DND-41 (cell line): ENCODE measurements around the gene EXD3.
A peak's percentile ranks its signal among the peaks of the same experiment; 100 is the strongest.

Source experiments
- ATAC-seq: fragments of 200-7000 bp; cut with Tn5 transposase; 3 replicates; pipeline ENCODE4 v1.9.1; 2021; ENCODE audit warnings: low read depth; ENCODE audit not compliant: insufficient read depth
- DNase-seq: peaks from one replicate; pipeline ENCODE4 v3.0.0-alpha.2; 2020
- H2AFZ ChIP-seq: 2 replicates; pipeline ENCODE4 v1.6.0; 2012; ENCODE audit warnings: low read depth, low read length
- H3K27ac ChIP-seq: 2 replicates; pipeline ENCODE4 v1.5.1; 2012; ENCODE audit warnings: low read length, inconsistent platforms
- H3K27me3 ChIP-seq: fragments of 200-600 bp; sonication (generic); 2 replicates; pipeline ENCODE4 v1.6.0; 2012; ENCODE audit warnings: low read length, mild to moderate bottlenecking, inconsistent platforms; ENCODE audit not compliant: insufficient read depth, poor library complexity
- H3K36me3 ChIP-seq: 2 replicates; pipeline ENCODE4 v1.5.1; 2012; ENCODE audit warnings: low read length, inconsistent platforms; ENCODE audit not compliant: insufficient read depth
- H3K4me1 ChIP-seq: 2 replicates; pipeline ENCODE4 v1.5.1; 2012; ENCODE audit warnings: mild to moderate bottlenecking, low read length; ENCODE audit not compliant: insufficient read depth
- H3K4me2 ChIP-seq: 2 replicates; pipeline ENCODE4 v1.6.0; 2012; ENCODE audit warnings: mild to moderate bottlenecking, moderate library complexity, low read length, inconsistent platforms; ENCODE audit not compliant: insufficient read depth
- H3K4me3 ChIP-seq, 2 experiments: fragments of 200-600 bp in 1 of 2; shearing (Covaris generic) in 1 of 2; 2 replicates each; pipeline ENCODE4 v1.5.1; 2012 to 2016; ENCODE audit warnings: inconsistent platforms in 2 of 2, low read length in 2 of 2, mild to moderate bottlenecking in 2 of 2, low read depth in 1 of 2, moderate library complexity in 1 of 2
- H3K79me2 ChIP-seq: 2 replicates; pipeline ENCODE4 v1.6.0; 2012; ENCODE audit warnings: low read length, inconsistent platforms; ENCODE audit not compliant: insufficient read depth
- H3K9ac ChIP-seq: 2 replicates; pipeline ENCODE4 v1.6.0; 2012; ENCODE audit warnings: low read depth, mild to moderate bottlenecking, inconsistent platforms, low read length, moderate library complexity
- H3K9me3 ChIP-seq: 2 replicates; pipeline ENCODE4 v1.5.1; 2012; ENCODE audit warnings: low read length, moderate library complexity, mild to moderate bottlenecking, inconsistent platforms; ENCODE audit not compliant: insufficient read depth, severe bottlenecking
- H4K20me1 ChIP-seq: 2 replicates; pipeline ENCODE4 v1.6.0; 2012; ENCODE audit warnings: low read length; ENCODE audit not compliant: insufficient read depth
- EZH2 ChIP-seq: IDR thresholded peaks from 3 replicates; pipeline ENCODE4 v1.6.1; 2012; ENCODE audit warnings: borderline replicate concordance, low read depth, mild to moderate bottlenecking, moderate library complexity, low read length, inconsistent platforms; ENCODE audit not compliant: severe bottlenecking
- TF ChIP-seq, protein P1 (sequence below): IDR thresholded peaks from 2 replicates; pipeline ENCODE4 v1.5.1; 2012; ENCODE audit warnings: borderline replicate concordance, low read length, moderate library complexity, mild to moderate bottlenecking; ENCODE audit not compliant: poor library complexity, severe bottlenecking; ENCODE audit errors: extremely low read depth

EXD3 gene

DNA sequence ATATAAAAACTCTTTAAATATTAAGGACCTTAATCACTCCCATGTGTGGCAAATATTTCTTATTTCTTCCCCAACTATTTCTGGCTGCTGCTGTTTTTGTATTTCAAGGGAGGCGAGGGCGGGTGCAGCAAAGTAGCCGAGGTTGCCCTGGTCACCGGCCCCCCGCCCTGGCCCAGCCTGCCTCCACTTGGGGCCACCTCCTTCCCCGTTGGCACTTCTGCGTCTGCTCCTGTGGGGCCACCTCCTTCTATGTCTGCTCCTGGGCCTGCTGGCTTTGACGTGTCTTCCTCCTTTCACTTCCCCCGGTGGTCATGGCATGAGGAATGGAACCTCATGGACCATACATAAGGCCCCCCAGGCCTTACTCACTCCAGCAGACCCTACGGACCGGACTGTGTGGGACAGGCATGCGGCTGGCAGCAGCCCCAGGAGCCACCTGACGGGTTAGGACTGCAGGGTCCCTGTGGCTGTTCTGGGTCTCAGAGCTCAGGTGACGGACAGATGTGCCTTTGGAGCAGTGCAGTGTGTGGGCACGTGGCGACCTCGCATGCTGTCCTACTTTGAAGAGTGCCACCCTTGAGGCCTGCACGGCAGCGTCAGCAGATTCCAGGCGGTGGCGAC, 24.0 kb upstream of the EXD3 start:
- Histone ChIP-seq H3K9me3 (no peaks in the 10 kb centered on the region), H3K9ac (no peak overlapping the region), H3K4me1 (no peaks in the 10 kb centered on the region), H3K79me2 (no peaks in the 10 kb centered on the region), H3K4me3 (no peak overlapping the region), H3K27me3 (no peaks in the 10 kb centered on the region), H4K20me1 (peaks cover 24% of the 10 kb centered on the region), H3K4me2 (no peak overlapping the region), H3K36me3 (no peaks in the 10 kb centered on the region), H3K27ac (no peak overlapping the region), H2AFZ (no peak overlapping the region)
- no peak for TF ChIP-seq EZH2
- TF ChIP-seq, protein P1, sequence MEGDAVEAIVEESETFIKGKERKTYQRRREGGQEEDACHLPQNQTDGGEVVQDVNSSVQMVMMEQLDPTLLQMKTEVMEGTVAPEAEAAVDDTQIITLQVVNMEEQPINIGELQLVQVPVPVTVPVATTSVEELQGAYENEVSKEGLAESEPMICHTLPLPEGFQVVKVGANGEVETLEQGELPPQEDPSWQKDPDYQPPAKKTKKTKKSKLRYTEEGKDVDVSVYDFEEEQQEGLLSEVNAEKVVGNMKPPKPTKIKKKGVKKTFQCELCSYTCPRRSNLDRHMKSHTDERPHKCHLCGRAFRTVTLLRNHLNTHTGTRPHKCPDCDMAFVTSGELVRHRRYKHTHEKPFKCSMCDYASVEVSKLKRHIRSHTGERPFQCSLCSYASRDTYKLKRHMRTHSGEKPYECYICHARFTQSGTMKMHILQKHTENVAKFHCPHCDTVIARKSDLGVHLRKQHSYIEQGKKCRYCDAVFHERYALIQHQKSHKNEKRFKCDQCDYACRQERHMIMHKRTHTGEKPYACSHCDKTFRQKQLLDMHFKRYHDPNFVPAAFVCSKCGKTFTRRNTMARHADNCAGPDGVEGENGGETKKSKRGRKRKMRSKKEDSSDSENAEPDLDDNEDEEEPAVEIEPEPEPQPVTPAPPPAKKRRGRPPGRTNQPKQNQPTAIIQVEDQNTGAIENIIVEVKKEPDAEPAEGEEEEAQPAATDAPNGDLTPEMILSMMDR = no peak
- no peak for ATAC-seq
- no peak for DNase-seq

- no peak overlapping the region for H3K9ac ChIP-seq
- DNase-seq (no peak), ATAC-seq (no peak)
- no peak overlapping the region for H3K4me3 ChIP-seq
- no peak overlapping the region for H3K4me2 ChIP-seq
- H4K20me1 ChIP-seq = peaks cover 24% of the 10 kb centered on the region
- no peaks in the 10 kb centered on the region for H3K4me1 ChIP-seq
- H2AFZ ChIP-seq = no peak overlapping the region
- no peaks in the 10 kb centered on the region for H3K27me3 ChIP-seq
- no peaks in the 10 kb centered on the region for H3K9me3 ChIP-seq
- TF ChIP-seq, protein P1 = no peak
- TF ChIP-seq EZH2 = no peak
- no peak overlapping the region for H3K27ac ChIP-seq
- H3K36me3 ChIP-seq = no peaks in the 10 kb centered on the region
- H3K79me2 ChIP-seq = no peaks in the 10 kb centered on the region
Measured at GRCh38 chr9:137445930-137446431, 23.0 kb upstream of the EXD3 start.

- H3K4me2 ChIP-seq = no peak overlapping the region
- no peaks in the 10 kb centered on the region for H3K4me1 ChIP-seq
- no peak for TF ChIP-seq EZH2
- TF ChIP-seq, protein P1 = peak; percentile 75
- H3K4me3 ChIP-seq = no peak overlapping the region
- no peak overlapping the region for H3K9ac ChIP-seq
- no peaks in the 10 kb centered on the region for H3K36me3 ChIP-seq
- ATAC-seq (peak; percentile 74), DNase-seq (peak; percentile 66)
- no peaks in the 10 kb centered on the region for H3K27me3 ChIP-seq
- H3K9me3 ChIP-seq = no peaks in the 10 kb centered on the region
- H3K27ac ChIP-seq = no peak overlapping the region
- peaks cover 24% of the 10 kb centered on the region for H4K20me1 ChIP-seq
- H3K79me2 ChIP-seq = no peaks in the 10 kb centered on the region
- H2AFZ ChIP-seq = no peak overlapping the region
Measured at GRCh38 chr9:137445275-137445807, 22.4 kb upstream of the EXD3 start.
